ENCODE results near the gene GPS2.

- no peak for TF ChIP-seq CTCF (IDR thresholded peaks at IDR 0.05)
- TF ChIP-seq POLR2A (IDR thresholded peaks at IDR 0.05) = no peak
- TF ChIP-seq POLR2AphosphoS5 (IDR thresholded peaks at IDR 0.05; ENCODE audit: insufficient read depth in 1 of 2, low read depth in 1 of 2) = no peak
These were observed 15.5 kb upstream of the GPS2 start for GRCh38 chr17:7330638-7331015.

Data from vagina (tissue), 2 donors.